GM18951 (cell line): ENCODE data around the gene KCNH6.

Source experiments
- POLR2A ChIP-seq: IDR thresholded peaks from 4 replicates; pipeline ENCODE4 v1.6.1; 2011; ENCODE audit warnings: mild to moderate bottlenecking; ENCODE audit not compliant: insufficient read length, insufficient read depth; ENCODE audit errors: extremely low read depth
- in situ Hi-C: fragments of 300-500 bp; cut with MboI; formaldehyde crosslinking; loops from one replicate; pipeline ENCODE4 v1.12.0; 2022; ENCODE audit warnings: low sequenced_read_pairs, mixed read lengths, inconsistent platforms; ENCODE audit not compliant: unreplicated experiment

KCNH6 gene

GRCh38 chr17:63549946-63550816 is 27.0 kb downstream of the KCNH6 start, which contains the start of gene DCAF7:
Gene DCAF7, plus strand, starts transcription at chr17:63550477. Its CDS starts 201 bp downstream, at chr17:63550678.
- TF ChIP-seq POLR2A = peak; percentile 79
- in situ Hi-C loops = no loop called here

GRCh38 chr17:63550817-63551639 is 27.9 kb downstream of the KCNH6 start:
- TF ChIP-seq POLR2A = no peak
- in situ Hi-C loops = no loop called here

- in situ Hi-C loops = no loop called here
- no peak for TF ChIP-seq POLR2A
These were observed 29.1 kb downstream of the KCNH6 start for GRCh38 chr17:63552211-63552610.

- in situ Hi-C loops = no loop called here
- no peak for TF ChIP-seq POLR2A
These were observed 32.5 kb downstream of the KCNH6 start for GRCh38 chr17:63555500-63556156.

GRCh38 chr17:63557416-63557815 is 34.3 kb downstream of the KCNH6 start:
- in situ Hi-C loops = no loop called here
- TF ChIP-seq POLR2A = no peak

- in situ Hi-C loops = no loop called here
- no peak for TF ChIP-seq POLR2A
These were observed 35.3 kb downstream of the KCNH6 start for GRCh38 chr17:63558441-63558840.

- TF ChIP-seq POLR2A = no peak
- in situ Hi-C loops = no loop called here
These were observed 38.7 kb downstream of the KCNH6 start for GRCh38 chr17:63561819-63562218.

- TF ChIP-seq POLR2A = no peak
- in situ Hi-C loops = no loop called here
These were observed 40.2 kb downstream of the KCNH6 start for GRCh38 chr17:63563339-63563738.

GRCh38 chr17:63564562-63564961 is 41.4 kb downstream of the KCNH6 start:
- in situ Hi-C loops = no loop called here
- no peak for TF ChIP-seq POLR2A

- no peak for TF ChIP-seq POLR2A
- in situ Hi-C loops = no loop called here
These were observed 44.1 kb downstream of the KCNH6 start for GRCh38 chr17:63567229-63567628.

GRCh38 chr17:63568563-63568962 is 45.4 kb downstream of the KCNH6 start:
- TF ChIP-seq POLR2A = no peak
- in situ Hi-C loops = no loop called here

GRCh38 chr17:63571632-63572310 is 48.6 kb downstream of the KCNH6 start:
- in situ Hi-C loops = no loop called here
- no peak for TF ChIP-seq POLR2A

- TF ChIP-seq POLR2A = no peak
- in situ Hi-C loops = no loop called here
These were observed 50.5 kb downstream of the KCNH6 start for GRCh38 chr17:63573634-63574033.
